ENCODE results near the gene ZNF107.

DNA sequence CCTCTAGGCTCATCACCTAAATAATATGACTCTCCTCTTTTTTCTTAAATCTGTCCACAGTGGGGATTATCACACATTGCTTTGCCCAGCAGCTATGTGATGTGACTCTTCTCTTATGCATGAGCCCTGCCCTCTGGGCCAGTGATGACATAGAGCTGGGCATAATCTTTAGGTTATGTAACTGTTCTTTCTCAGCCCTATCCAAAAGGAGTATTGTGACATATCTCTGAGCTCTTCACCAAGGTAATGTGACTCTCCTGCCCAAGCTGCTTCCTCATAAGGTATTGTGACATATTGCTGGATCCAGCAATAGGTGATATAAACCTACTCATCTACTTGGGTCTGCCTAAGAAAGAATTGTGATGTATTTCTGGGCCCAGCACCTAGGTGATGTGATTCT, 37.7 kb upstream of the ZNF107 start:
- TF ChIP-seq, protein P1, sequence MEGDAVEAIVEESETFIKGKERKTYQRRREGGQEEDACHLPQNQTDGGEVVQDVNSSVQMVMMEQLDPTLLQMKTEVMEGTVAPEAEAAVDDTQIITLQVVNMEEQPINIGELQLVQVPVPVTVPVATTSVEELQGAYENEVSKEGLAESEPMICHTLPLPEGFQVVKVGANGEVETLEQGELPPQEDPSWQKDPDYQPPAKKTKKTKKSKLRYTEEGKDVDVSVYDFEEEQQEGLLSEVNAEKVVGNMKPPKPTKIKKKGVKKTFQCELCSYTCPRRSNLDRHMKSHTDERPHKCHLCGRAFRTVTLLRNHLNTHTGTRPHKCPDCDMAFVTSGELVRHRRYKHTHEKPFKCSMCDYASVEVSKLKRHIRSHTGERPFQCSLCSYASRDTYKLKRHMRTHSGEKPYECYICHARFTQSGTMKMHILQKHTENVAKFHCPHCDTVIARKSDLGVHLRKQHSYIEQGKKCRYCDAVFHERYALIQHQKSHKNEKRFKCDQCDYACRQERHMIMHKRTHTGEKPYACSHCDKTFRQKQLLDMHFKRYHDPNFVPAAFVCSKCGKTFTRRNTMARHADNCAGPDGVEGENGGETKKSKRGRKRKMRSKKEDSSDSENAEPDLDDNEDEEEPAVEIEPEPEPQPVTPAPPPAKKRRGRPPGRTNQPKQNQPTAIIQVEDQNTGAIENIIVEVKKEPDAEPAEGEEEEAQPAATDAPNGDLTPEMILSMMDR (IDR thresholded peaks at IDR 0.05): no peak
- no peak for TF ChIP-seq POLR2AphosphoS5 (IDR thresholded peaks at IDR 0.05)
